ENCODE results near the gene ANKRD63. TPM values are rescaled to one million over a fixed set of nuclear protein-coding genes. Genes with fewer than 3 reads are reported as not detected.

The ANKRD63 gene
- total RNA-seq, 1 experiment from 2014 or later = 1.2 TPM

GRCh38 chr15:40232625-40233070, 50.2 kb downstream of the ANKRD63 start (continued):
- no peak for TF ChIP-seq CTCF (IDR thresholded peaks at IDR 0.05)
- no peak for TF ChIP-seq ZBTB21 (CRISPR knock-in tag; IDR thresholded peaks at IDR 0.05; ENCODE audit: borderline replicate concordance)
- no peak for TF ChIP-seq E2F5 (CRISPR knock-in tag; IDR thresholded peaks at IDR 0.05)
- no peak for TF ChIP-seq MAX (CRISPR knock-in tag; IDR thresholded peaks at IDR 0.05)
- no peak for TF ChIP-seq NFATC4 (CRISPR knock-in tag; IDR thresholded peaks at IDR 0.05)
- TF ChIP-seq GTF2I (CRISPR knock-in tag; conservative IDR thresholded peaks at IDR 0.05) = no peak
- no peak for TF ChIP-seq ZNF416 (CRISPR knock-in tag; IDR thresholded peaks at IDR 0.05)
- no peak for TF ChIP-seq GRHL2 (CRISPR knock-in tag; IDR thresholded peaks at IDR 0.05; ENCODE audit: insufficient replicate concordance, severe bottlenecking)
- TF ChIP-seq CREM (CRISPR knock-in tag; IDR thresholded peaks at IDR 0.05) = no peak
- no peak for TF ChIP-seq TEAD1 (CRISPR knock-in tag; IDR thresholded peaks at IDR 0.05)

Other genes with a start within 250 kb of the ANKRD63 start
- 190 to 199 TPM (median 192 TPM) in 3 replicates for gene SRP14, start 243.9 kb downstream of the ANKRD63 start, total RNA-seq (2021)
- 32.9 to 36.9 TPM (median 36.6 TPM) in 3 replicates for gene BMF, start 174.2 kb downstream of the ANKRD63 start, total RNA-seq (2021)
- 148 to 192 TPM (median 156 TPM) in 3 replicates for gene BUB1B, start 122.0 kb downstream of the ANKRD63 start, total RNA-seq (2021)
- gene PAK6, start 44.0 kb downstream of the ANKRD63 start, total RNA-seq (2021) = 8.7 to 11.7 TPM (median 9.6 TPM) in 3 replicates
- 14.2 to 18.5 TPM (median 15.2 TPM) in 3 replicates for gene PLCB2, start 24.9 kb upstream of the ANKRD63 start, total RNA-seq (2021)
- 28.2 to 34.2 TPM (median 30.3 TPM) in 3 replicates for gene INAFM2, start 40.6 kb upstream of the ANKRD63 start, total RNA-seq (2021)
- gene CCDC9B, start 57.9 kb upstream of the ANKRD63 start, total RNA-seq (2021) = 1.4 to 1.8 TPM (median 1.8 TPM) in 3 replicates
- not detected in 3 replicates for gene PHGR1, start 68.0 kb upstream of the ANKRD63 start, total RNA-seq (2021)
- 1.0 to 3.5 TPM (median 1.9 TPM) in 3 replicates for gene DISP2, start 75.2 kb upstream of the ANKRD63 start, total RNA-seq (2021)
- gene KNSTRN, start 99.7 kb upstream of the ANKRD63 start, total RNA-seq (2021) = 58.7 to 73.4 TPM (median 64.6 TPM) in 3 replicates
- gene IVD, start 122.7 kb upstream of the ANKRD63 start, total RNA-seq (2021) = 82.2 to 96.1 TPM (median 89.3 TPM) in 3 replicates
- 40.7 to 49.1 TPM (median 41.5 TPM) in 3 replicates for gene BAHD1, start 157.9 kb upstream of the ANKRD63 start, total RNA-seq (2021)
- gene CHST14, start 187.9 kb upstream of the ANKRD63 start, total RNA-seq (2021) = 21.3 to 29.5 TPM (median 26.2 TPM) in 3 replicates